ENCODE results near the gene UTS2. TPM values are rescaled to one million over a fixed set of nuclear protein-coding genes. Genes with fewer than 3 reads are reported as not detected.

Gene UTS2
- total RNA-seq, 1 experiment from 2014 or later, result not detected

GRCh38 chr1:7839526-7839925 is 13.3 kb downstream of the UTS2 start:
- BruUV-seq (replicated peaks), result no TSS peak
- POLR2A ChIA-PET, result no interaction called here

GRCh38 chr1:7838714-7839113 is 14.2 kb downstream of the UTS2 start:
- no peaks in the 10 kb centered on the region for H3K4me1 Mint-ChIP-seq (ENCODE audit: insufficient read depth, unreplicated experiment)
- no peak for TF ChIP-seq CTCF (IDR thresholded peaks at IDR 0.05; ENCODE audit: unreplicated experiment)
- no peaks in the 10 kb centered on the region for H3K27me3 Mint-ChIP-seq (ENCODE audit: insufficient read depth, unreplicated experiment)
- no TSS peak for BruUV-seq (replicated peaks)
- CTCF ChIA-PET, result no interaction called here
- H3K27ac Mint-ChIP-seq (ENCODE audit: low read depth, unreplicated experiment), result no peak overlapping the region
- intact Hi-C loops (cut with micrococcal nuclease), result no loop called here
- peaks cover 13% of the 10 kb centered on the region for H3K9me3 Mint-ChIP-seq (ENCODE audit: unreplicated experiment)
- DNase-seq (ENCODE audit: unreplicated experiment), result no peak
- no peak overlapping the region for H3K4me3 Mint-ChIP-seq (ENCODE audit: unreplicated experiment)
- H3K36me3 Mint-ChIP-seq (ENCODE audit: insufficient read depth, unreplicated experiment), result no peaks in the 10 kb centered on the region
- POLR2A ChIA-PET, result no interaction called here

More at GRCh38 chr1:7839526-7839925, 13.3 kb downstream of the UTS2 start:
- Mint-ChIP-seq H3K4me3 (ENCODE audit: unreplicated experiment) (no peak overlapping the region), H3K27ac (ENCODE audit: low read depth, unreplicated experiment) (no peak overlapping the region), H3K27me3 (ENCODE audit: insufficient read depth, unreplicated experiment) (no peaks in the 10 kb centered on the region), H3K36me3 (ENCODE audit: insufficient read depth, unreplicated experiment) (no peaks in the 10 kb centered on the region), H3K9me3 (ENCODE audit: unreplicated experiment) (peaks cover 13% of the 10 kb centered on the region), H3K4me1 (ENCODE audit: insufficient read depth, unreplicated experiment) (no peaks in the 10 kb centered on the region)
- intact Hi-C loops (cut with micrococcal nuclease), result no loop called here
- DNase-seq (ENCODE audit: unreplicated experiment), result no peak
- no peak for TF ChIP-seq CTCF (IDR thresholded peaks at IDR 0.05; ENCODE audit: unreplicated experiment)
- CTCF ChIA-PET, result no interaction called here

GRCh38 chr1:7833035-7833434 is 19.8 kb downstream of the UTS2 start:
- Mint-ChIP-seq H3K4me1 (ENCODE audit: insufficient read depth, unreplicated experiment) (no peaks in the 10 kb centered on the region), H3K27me3 (ENCODE audit: insufficient read depth, unreplicated experiment) (no peaks in the 10 kb centered on the region), H3K36me3 (ENCODE audit: insufficient read depth, unreplicated experiment) (no peaks in the 10 kb centered on the region), H3K4me3 (ENCODE audit: unreplicated experiment) (no peak overlapping the region), H3K27ac (ENCODE audit: low read depth, unreplicated experiment) (no peak overlapping the region), H3K9me3 (ENCODE audit: unreplicated experiment) (peaks cover 5% of the 10 kb centered on the region)
- ChIA-PET CTCF (no interaction called here), POLR2A (no interaction called here)
- intact Hi-C loops (cut with micrococcal nuclease), result no loop called here
- DNase-seq (ENCODE audit: unreplicated experiment), result no peak
- no peak for TF ChIP-seq CTCF (IDR thresholded peaks at IDR 0.05; ENCODE audit: unreplicated experiment)
- no TSS peak for BruUV-seq (replicated peaks)

GRCh38 chr1:7831458-7831857 is 21.4 kb downstream of the UTS2 start:
- Mint-ChIP-seq H3K4me1 (ENCODE audit: insufficient read depth, unreplicated experiment) (no peaks in the 10 kb centered on the region), H3K4me3 (ENCODE audit: unreplicated experiment) (no peak overlapping the region), H3K27ac (ENCODE audit: low read depth, unreplicated experiment) (no peak overlapping the region), H3K27me3 (ENCODE audit: insufficient read depth, unreplicated experiment) (no peaks in the 10 kb centered on the region), H3K36me3 (ENCODE audit: insufficient read depth, unreplicated experiment) (peaks cover 4% of the 10 kb centered on the region), H3K9me3 (ENCODE audit: unreplicated experiment) (no peaks in the 10 kb centered on the region)
- no peak for DNase-seq (ENCODE audit: unreplicated experiment)
- ChIA-PET POLR2A (interaction anchor here (1.0 kb wide), 1 partner anchor 20 kb away, joined by 3 read pairs; no protein-coding TSS in a partner anchor), CTCF (interaction anchor here (1.5 kb wide), 1 partner anchor 24 kb away, joined by 3 read pairs; no protein-coding TSS in a partner anchor)
- BruUV-seq (replicated peaks), result no TSS peak
- no peak for TF ChIP-seq CTCF (IDR thresholded peaks at IDR 0.05; ENCODE audit: unreplicated experiment)
- intact Hi-C loops (cut with micrococcal nuclease), result no loop called here
